Mesendoderm (in vitro differentiated cells): Measurements from ENCODE around the gene ZNF660.
"Not testable (repeated sequence)": the region's sequence is repeated elsewhere in the genome, so short reads cannot be mapped to it uniquely, and the experiment has no call there.

Experiments
- DNase-seq: peaks from one replicate; pipeline ENCODE4 v3.0.0; 2013
- H2AK5ac ChIP-seq: 2 replicates; pipeline ENCODE4 v1.6.1; 2013; ENCODE audit warnings: low read length, inconsistent platforms
- H2BK120ac ChIP-seq: 2 replicates; pipeline ENCODE4 v1.6.1; 2013; ENCODE audit warnings: low read depth, mild to moderate bottlenecking, low read length, moderate library complexity, mixed read lengths
- H2BK15ac ChIP-seq: replicated peaks from 2 replicates; pipeline ENCODE4 v1.6.1; 2013; ENCODE audit warnings: low read depth, mild to moderate bottlenecking, moderate library complexity
- H2BK5ac ChIP-seq: 2 replicates; pipeline ENCODE4 v1.6.1; 2013; ENCODE audit warnings: low read length, inconsistent platforms
- H3K18ac ChIP-seq: 2 replicates; pipeline ENCODE4 v1.6.1; 2013; ENCODE audit warnings: mild to moderate bottlenecking, low read length, mixed read lengths
- H3K23ac ChIP-seq: one replicate; pipeline ENCODE4 v1.6.1; 2013; ENCODE audit warnings: low read length
- H3K27ac ChIP-seq: 2 replicates; pipeline ENCODE4 v1.5.1; 2013; ENCODE audit warnings: low read depth, mild to moderate bottlenecking, inconsistent platforms, low read length, moderate library complexity
- H3K27me3 ChIP-seq: 2 replicates; pipeline ENCODE4 v1.6.1; 2013; ENCODE audit warnings: low read length, control low read depth, mild to moderate bottlenecking, inconsistent platforms; ENCODE audit not compliant: insufficient read depth, poor library complexity
- H3K36me3 ChIP-seq: 2 replicates; pipeline ENCODE4 v1.6.1; 2013; ENCODE audit warnings: low read length, inconsistent platforms; ENCODE audit not compliant: control insufficient read depth, insufficient read depth
- H3K4ac ChIP-seq: one replicate; pipeline ENCODE4 v1.6.1; 2013; ENCODE audit warnings: low read depth, mild to moderate bottlenecking, low read length, moderate library complexity
- H3K4me1 ChIP-seq: 2 replicates; pipeline ENCODE4 v1.6.1; 2013; ENCODE audit warnings: low read depth, low read length, inconsistent platforms; ENCODE audit not compliant: control insufficient read depth
- H3K4me2 ChIP-seq: 2 replicates; pipeline ENCODE4 v1.6.1; 2013; ENCODE audit warnings: low read length
- H3K4me3 ChIP-seq: 2 replicates; pipeline ENCODE4 v1.5.1; 2013; ENCODE audit warnings: mild to moderate bottlenecking, low read length
- H3K56ac ChIP-seq: one replicate; pipeline ENCODE4 v1.6.1; 2013; ENCODE audit warnings: low read length
- H3K79me1 ChIP-seq: 2 replicates; pipeline ENCODE4 v1.6.1; 2013; ENCODE audit warnings: low read length, inconsistent platforms
- H3K79me2 ChIP-seq: 2 replicates; pipeline ENCODE4 v1.6.1; 2013; ENCODE audit warnings: mild to moderate bottlenecking, low read length; ENCODE audit not compliant: control insufficient read depth, insufficient read depth
- H3K9ac ChIP-seq: 2 replicates; pipeline ENCODE4 v1.6.1; 2013; ENCODE audit warnings: low read length, inconsistent platforms
- H4K5ac ChIP-seq: one replicate; pipeline ENCODE4 v1.6.1; 2013; ENCODE audit warnings: low read length
- H4K8ac ChIP-seq: one replicate; pipeline ENCODE4 v1.6.1; 2013; ENCODE audit warnings: low read depth, mild to moderate bottlenecking, control low read depth, low read length, moderate library complexity
- WGBS: extraction: QIAGEN DNeasy Blood & Tissue Kit; methylation state at CpG from one replicate; pipeline ENCODE4 v1.1.7; 2013; ENCODE audit warnings: low lambda C conversion rate, missing lambda C conversion rate; ENCODE audit not compliant: insufficient coverage; ENCODE audit errors: extremely low coverage; 5-methylcytosine and 5-hydroxymethylcytosine counted together

ZNF660 gene

DNA sequence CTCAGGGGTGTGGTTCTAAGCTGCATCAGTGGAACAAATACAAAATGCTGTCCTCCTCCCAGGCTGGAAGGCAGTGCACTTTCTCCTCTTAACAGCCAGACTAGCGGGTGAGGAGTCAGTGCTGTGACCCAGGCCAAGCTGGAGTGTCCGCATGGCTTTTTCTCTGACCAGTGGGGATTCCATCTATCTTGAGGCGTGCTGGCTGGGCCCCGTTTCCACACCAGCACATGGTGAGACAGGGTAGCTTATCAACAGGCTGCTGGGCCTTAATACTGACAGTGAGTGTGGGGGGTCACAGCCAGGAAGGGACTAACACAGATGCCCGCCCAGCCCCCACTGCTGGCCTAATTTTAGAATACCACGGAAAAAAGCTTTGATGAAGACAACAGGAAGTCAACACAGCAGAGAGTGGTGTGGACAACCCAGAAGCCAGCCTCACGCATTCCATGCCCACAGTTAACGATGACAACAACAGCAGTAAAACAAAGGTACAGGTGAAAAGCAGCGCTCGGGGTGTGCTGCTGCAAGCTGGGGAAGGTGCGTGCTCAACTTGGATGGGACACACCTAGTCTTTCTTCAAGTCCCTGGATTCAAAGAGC lies 7.3 kb upstream of the ZNF660 start:
- not testable (repeated sequence) for H3K4me1 ChIP-seq, H3K18ac ChIP-seq, H4K5ac ChIP-seq, H2BK15ac ChIP-seq, H3K4me3 ChIP-seq, H3K27ac ChIP-seq, H2BK5ac ChIP-seq, H4K8ac ChIP-seq, H2BK120ac ChIP-seq, H3K79me1 ChIP-seq, H3K4ac ChIP-seq, H3K56ac ChIP-seq, H3K23ac ChIP-seq, H3K79me2 ChIP-seq, H3K27me3 ChIP-seq, H3K4me2 ChIP-seq, DNase-seq, H3K9ac ChIP-seq, H2AK5ac ChIP-seq, H3K36me3 ChIP-seq
- WGBS: no CpG with 5 or more reads among the region's 11 CpGs

DNA sequence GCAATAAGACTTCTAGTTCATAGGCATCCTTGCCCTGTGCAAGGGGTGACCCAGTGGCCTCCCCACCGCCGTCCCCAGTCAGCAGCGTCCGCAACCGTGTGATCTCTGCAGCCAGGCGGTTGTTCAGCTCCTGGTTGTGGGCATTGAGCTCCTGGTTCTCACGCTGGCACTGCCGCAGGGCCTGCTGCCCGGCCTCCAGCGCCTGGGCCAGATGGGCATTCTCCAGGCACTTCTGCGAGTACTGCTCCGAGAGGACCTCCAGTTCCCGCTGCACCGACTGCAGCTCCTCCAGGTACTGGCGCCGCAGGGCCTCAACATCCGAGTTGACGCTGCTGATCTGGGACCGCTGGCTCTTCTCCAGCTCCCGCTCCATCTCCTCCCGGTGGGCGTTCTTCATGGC lies 6.4 kb upstream of the ZNF660 start:
- not testable (repeated sequence) for H3K4me3 ChIP-seq, H3K4me2 ChIP-seq, H3K4ac ChIP-seq, H2BK5ac ChIP-seq, H3K23ac ChIP-seq, H2BK120ac ChIP-seq, H3K27me3 ChIP-seq, H3K36me3 ChIP-seq, H3K9ac ChIP-seq, H2BK15ac ChIP-seq, H4K5ac ChIP-seq, DNase-seq, H4K8ac ChIP-seq, H3K79me2 ChIP-seq, H3K79me1 ChIP-seq, H3K18ac ChIP-seq, H3K56ac ChIP-seq, H2AK5ac ChIP-seq, H3K4me1 ChIP-seq, H3K27ac ChIP-seq
- WGBS: no CpG with 5 or more reads among the region's 22 CpGs

DNA sequence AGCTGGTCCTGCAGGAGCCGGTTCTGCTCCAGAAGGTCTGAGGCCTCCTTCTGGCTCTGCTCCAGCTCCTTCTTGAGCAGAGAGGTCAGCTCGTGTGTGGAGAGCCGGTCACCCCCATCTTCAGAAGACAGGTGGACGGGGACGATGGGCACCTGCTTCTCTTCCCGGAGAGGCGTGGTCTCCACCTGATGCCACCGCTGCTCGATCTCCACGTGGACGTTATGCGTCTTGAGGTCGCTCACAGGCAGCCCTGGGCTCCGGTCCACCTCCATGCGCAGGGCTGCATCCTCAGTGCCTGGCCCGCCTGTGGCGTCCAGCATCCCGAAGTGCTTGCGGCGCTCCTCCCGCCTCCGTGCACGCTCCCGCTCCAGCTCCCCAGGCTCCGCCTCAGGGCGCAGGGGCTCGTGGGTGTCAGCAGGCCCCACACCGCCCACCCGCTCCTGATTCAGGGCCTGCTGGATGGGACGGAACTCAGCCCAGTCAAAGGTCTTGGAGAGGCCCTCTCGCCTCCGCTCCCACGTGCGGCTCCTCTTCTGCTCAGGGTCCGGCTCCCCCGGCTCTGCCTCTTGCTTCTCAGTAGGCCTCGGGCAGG lies 5.7 kb upstream of the ZNF660 start:
- not testable (repeated sequence) for H3K18ac ChIP-seq, H4K5ac ChIP-seq, H3K9ac ChIP-seq, H3K23ac ChIP-seq, H3K4me1 ChIP-seq, H3K27me3 ChIP-seq, H3K56ac ChIP-seq, H3K79me1 ChIP-seq, H3K4me3 ChIP-seq, DNase-seq, H3K27ac ChIP-seq, H2BK120ac ChIP-seq, H2BK15ac ChIP-seq, H2AK5ac ChIP-seq, H3K36me3 ChIP-seq, H3K79me2 ChIP-seq, H2BK5ac ChIP-seq, H4K8ac ChIP-seq, H3K4me2 ChIP-seq, H3K4ac ChIP-seq
- WGBS: no CpG with 5 or more reads among the region's 37 CpGs

DNA sequence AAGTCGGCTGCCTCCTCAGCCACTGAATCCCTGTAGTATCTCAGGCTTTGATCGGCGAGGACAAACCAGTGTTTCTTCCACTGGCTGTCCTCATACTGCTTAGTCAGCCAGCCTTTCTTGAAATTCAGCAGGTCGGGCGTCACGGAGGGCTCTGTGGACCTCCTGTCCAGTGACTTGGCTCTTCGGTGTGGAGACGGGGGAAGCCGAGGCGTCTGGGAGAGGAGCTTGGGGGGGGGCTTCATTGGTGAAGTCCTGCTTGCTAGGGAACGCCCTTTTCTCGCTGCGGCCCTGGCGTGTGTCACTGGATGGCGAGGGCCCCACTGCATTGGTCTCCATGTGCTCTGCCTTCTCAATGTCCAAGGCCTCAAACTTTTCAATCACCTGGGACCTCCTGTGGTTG lies 5.0 kb upstream of the ZNF660 start:
- not testable (repeated sequence) for H3K27ac ChIP-seq, H3K4ac ChIP-seq, H3K4me1 ChIP-seq, H2BK15ac ChIP-seq, H4K5ac ChIP-seq, H3K4me2 ChIP-seq, H3K56ac ChIP-seq, H3K27me3 ChIP-seq, H3K23ac ChIP-seq, DNase-seq, H3K4me3 ChIP-seq, H3K36me3 ChIP-seq, H2BK120ac ChIP-seq, H3K9ac ChIP-seq, H2BK5ac ChIP-seq, H3K79me1 ChIP-seq, H3K79me2 ChIP-seq, H4K8ac ChIP-seq, H2AK5ac ChIP-seq, H3K18ac ChIP-seq
- no CpG with 5 or more reads among the region's 15 CpGs for WGBS

DNA sequence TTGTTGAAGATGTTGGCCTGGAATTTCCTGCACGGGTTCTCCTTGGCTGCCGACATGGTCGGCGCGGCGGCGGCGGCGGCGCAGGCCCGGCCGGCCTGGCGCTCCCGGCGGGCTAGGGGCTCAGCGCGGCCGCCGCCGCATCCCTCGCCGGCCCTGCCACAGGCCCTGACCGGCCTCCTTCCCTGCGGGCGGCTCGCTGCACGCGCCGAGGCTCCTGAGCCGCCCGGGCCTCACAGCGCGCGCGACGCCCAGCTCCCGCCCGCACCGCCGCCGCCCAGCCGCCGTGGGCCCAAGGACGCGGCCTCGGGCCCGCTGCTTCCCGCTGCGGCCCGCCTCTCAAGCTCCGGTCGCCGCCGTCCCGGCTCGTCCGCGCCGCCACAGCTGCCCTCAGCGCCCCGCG lies 3.8 kb upstream of the ZNF660 start:
- WGBS: no CpG with 5 or more reads among the region's 62 CpGs
- H3K23ac ChIP-seq: not testable (repeated sequence)

DNA sequence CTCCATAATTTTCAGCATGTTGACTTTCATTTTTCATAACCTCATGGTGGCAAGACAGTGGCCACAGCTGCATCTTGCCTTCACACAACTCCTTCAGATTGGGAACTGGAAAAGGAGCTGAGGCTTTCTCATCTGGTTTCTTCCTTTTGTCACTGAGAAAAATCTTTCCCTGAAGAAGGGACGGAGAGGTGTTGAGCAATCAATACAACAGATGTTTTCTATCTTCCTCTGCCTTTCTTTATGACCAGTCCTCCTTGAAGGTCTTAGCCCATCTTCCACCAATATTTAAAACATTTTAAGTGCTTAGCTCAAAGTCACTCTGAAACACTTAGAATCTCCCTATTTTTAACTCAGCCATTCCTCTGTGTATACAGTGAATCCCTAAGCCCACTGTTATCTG lies 11.9 kb downstream of the ZNF660 start:
- Histone ChIP-seq H2BK120ac (no peak overlapping the region), H3K36me3 (peaks cover 5% of the 10 kb centered on the region), H3K18ac (no peak overlapping the region), H2BK15ac (no peak overlapping the region), H4K8ac (no peak overlapping the region), H3K4me3 (no peak overlapping the region), H3K27ac (no peak overlapping the region), H3K56ac (no peak overlapping the region), H3K4ac (no peak overlapping the region), H4K5ac (no peak overlapping the region), H3K9ac (no peak overlapping the region), H3K4me1 (no peaks in the 10 kb centered on the region), H2BK5ac (no peak overlapping the region), H2AK5ac (no peak overlapping the region), H3K4me2 (no peak overlapping the region), H3K79me2 (no peaks in the 10 kb centered on the region), H3K27me3 (no peaks in the 10 kb centered on the region), H3K23ac (no peak overlapping the region), H3K79me1 (no peaks in the 10 kb centered on the region)
- no CpG with 5 or more reads among the region's 1 CpG for WGBS
- DNase-seq: no peak

More for the DNA sequence above, 3.8 kb upstream of the ZNF660 start:
- H3K79me2 ChIP-seq, H3K36me3 ChIP-seq, H2BK120ac ChIP-seq, H3K9ac ChIP-seq, H3K4me2 ChIP-seq, H4K5ac ChIP-seq, H3K27me3 ChIP-seq, H2BK15ac ChIP-seq, H3K27ac ChIP-seq, H2AK5ac ChIP-seq, H3K4me3 ChIP-seq, H3K4me1 ChIP-seq, H4K8ac ChIP-seq, H3K18ac ChIP-seq, H2BK5ac ChIP-seq, DNase-seq, H3K79me1 ChIP-seq, H3K56ac ChIP-seq, H3K4ac ChIP-seq: not testable (repeated sequence)
